Peyer's patch (tissue), 4 donors: ENCODE results near the gene DAW1.

Experiments used
- POLR2A ChIP-seq, 2 donors: fragments of 450-650 bp; IDR thresholded peaks; one replicate each; pipeline ENCODE4 v1.5.1; 2017; ENCODE audit warnings: antibody characterized with exemption in 2 of 2, mild to moderate bottlenecking in 2 of 2, moderate library complexity in 2 of 2
- TF ChIP-seq, protein P1 (sequence below), 6 experiments: fragments of 450-650 bp in 4 of 6; fragments of 200-600 bp in 2 of 6; sonication (generic) in 1 of 6; IDR thresholded peaks; one replicate each; pipeline ENCODE4 v1.5.1; 2017 to 2019; ENCODE audit warnings: antibody characterized with exemption in 6 of 6, mild to moderate bottlenecking in 3 of 6, moderate library complexity in 1 of 6

- TF ChIP-seq, protein P1, sequence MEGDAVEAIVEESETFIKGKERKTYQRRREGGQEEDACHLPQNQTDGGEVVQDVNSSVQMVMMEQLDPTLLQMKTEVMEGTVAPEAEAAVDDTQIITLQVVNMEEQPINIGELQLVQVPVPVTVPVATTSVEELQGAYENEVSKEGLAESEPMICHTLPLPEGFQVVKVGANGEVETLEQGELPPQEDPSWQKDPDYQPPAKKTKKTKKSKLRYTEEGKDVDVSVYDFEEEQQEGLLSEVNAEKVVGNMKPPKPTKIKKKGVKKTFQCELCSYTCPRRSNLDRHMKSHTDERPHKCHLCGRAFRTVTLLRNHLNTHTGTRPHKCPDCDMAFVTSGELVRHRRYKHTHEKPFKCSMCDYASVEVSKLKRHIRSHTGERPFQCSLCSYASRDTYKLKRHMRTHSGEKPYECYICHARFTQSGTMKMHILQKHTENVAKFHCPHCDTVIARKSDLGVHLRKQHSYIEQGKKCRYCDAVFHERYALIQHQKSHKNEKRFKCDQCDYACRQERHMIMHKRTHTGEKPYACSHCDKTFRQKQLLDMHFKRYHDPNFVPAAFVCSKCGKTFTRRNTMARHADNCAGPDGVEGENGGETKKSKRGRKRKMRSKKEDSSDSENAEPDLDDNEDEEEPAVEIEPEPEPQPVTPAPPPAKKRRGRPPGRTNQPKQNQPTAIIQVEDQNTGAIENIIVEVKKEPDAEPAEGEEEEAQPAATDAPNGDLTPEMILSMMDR (IDR thresholded peaks at IDR 0.05): no peak
- TF ChIP-seq POLR2A (IDR thresholded peaks at IDR 0.05): no peak
These were observed 48.9 kb upstream of the DAW1 start for GRCh38 chr2:227822416-227823003.
